Hippocampal formation (tissue), 2 donors: ENCODE data around the gene ATP13A3.

Experiments
- DNase-seq, 2 donors: peaks; one replicate each; lab custom pipeline; 2025; lab: John Stamatoyannopoulos, UW

Gene ATP13A3

GRCh38 chr3:194369522-194370279, 117.1 kb downstream of the ATP13A3 start, which contains the start of gene LRRC15:
Gene LRRC15 (minus strand): TSS chr3:194369743. CDS start chr3:194361043, 8,700 bp downstream.
- no peak for DNase-seq

- no peak for DNase-seq
These were observed 117.9 kb downstream of the ATP13A3 start for GRCh38 chr3:194368918-194369317.

DNA sequence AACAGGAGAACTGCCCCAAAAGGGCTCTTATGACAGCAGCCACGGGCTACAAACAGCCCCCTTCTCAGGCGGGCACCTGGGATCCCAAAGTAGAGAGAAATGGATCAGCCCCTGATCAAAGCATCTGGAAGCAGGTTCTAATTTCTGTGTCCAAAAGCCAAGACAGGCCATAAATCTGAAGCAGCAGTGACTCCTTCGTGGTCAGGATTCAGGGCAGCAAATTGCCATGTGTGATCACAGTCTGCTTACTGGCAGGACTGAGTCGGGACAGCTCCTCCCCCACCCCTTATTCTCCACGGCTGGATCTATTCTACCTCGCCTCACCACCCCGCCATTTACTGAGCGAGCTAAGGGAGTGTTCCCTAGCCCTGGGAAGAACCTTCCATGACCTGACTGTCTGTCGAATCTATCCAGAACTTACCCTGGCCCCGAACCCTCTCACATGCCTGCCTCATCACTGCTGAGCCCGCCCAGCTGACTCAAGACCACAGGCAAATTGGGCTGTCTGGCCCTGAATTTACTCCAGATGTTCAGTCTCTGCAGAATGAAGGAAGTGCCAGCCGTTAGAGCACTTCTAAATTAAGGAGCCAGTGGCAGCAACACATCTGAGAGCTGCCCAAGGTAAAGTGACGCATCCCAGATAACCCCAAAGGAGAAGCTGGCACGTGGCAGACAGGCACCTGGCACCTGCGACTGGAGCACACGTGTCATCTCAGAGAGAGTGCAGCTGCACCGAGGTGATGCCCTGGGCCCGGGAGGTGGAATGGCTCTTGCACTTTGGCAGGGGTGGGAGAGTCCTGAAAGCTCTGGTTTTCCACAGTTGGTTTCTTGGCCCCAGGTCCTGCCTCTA, 118.6 kb downstream of the ATP13A3 start:
- no peak for DNase-seq

- no peak for DNase-seq
These were observed 120.8 kb downstream of the ATP13A3 start for GRCh38 chr3:194365978-194366490.

DNA sequence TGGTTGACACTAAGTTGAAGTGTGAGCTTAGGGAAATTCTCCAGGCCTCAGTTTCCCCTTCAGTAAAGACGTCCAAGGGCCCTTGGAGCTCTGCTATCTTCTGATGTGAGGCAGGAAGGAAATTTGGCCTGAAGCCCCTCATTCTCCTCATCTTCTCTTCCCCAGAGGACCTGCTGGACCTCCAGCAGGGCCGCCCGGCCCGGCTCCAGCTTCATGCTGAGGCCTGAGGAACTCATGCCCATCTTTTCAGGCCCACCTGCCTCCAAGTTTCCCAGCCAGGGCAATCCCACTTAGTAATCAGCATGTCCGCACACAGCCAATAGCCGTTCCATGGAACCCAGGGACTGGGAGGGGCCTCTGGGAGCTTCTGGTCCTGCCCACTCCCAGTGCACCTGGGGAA, 121.3 kb downstream of the ATP13A3 start:
- no peak for DNase-seq

- DNase-seq: no peak
These were observed 122.0 kb downstream of the ATP13A3 start for GRCh38 chr3:194364652-194365434.

DNA sequence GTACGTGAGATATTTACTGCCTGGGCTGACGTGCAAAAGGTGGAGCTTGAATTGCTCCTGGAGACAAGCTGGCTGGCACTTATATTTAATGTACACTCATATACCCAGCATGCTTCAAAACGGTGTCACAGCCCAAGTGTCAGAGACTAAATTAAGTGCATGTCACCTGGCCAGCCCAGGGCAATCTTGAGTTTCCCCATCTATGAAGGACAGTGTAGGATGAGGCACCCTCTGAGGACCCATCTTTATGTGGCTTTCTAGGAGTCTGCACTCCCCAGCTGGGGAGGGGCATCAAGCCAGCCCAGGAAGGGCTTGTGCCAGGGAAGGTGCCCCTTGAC, 122.5 kb downstream of the ATP13A3 start:
- no peak for DNase-seq

DNA sequence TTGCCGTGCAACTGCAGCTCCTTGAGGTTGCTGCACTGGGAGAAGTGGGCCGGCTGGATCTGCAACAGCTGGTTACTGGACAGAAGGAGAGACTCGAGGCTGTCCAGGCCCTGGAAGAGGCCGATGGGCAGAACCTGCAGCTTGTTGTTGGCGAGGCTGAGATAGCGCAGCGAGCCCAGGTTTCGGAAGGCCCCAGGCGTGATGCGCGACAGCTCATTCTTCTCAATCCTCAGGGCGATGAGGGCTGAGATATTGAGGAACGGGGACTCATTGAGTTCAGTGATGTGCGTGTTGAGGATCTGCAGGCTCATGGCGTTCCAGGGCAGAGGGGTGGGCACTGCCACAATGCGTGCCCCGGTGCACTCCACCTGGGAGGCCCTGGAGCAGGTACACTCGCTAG, 126.2 kb downstream of the ATP13A3 start:
- DNase-seq: no peak

- DNase-seq: no peak
These were observed 129.1 kb downstream of the ATP13A3 start for GRCh38 chr3:194357681-194358080.

DNA sequence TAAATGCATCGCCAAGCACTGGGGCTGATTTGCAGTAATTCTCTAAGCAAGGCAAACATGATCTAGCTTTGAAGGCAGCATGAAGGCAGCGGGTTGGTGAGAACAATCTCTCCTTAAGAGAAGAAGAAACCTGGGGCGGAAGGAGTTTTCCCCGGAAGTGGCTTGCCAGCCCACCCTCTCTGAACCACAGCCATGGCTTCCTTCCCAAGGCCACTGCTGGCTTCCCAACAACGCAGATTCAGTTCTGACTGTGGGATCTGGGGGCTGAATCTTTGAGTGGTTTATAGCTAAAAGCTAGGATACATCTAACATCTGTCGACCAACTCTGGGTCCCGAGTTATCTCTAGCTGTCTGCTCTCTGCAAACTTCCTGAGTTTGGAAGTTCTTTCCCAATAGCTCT, 131.4 kb downstream of the ATP13A3 start:
- DNase-seq: no peak

- DNase-seq: no peak
These were observed 132.5 kb downstream of the ATP13A3 start for GRCh38 chr3:194354315-194354714.
